Fibroblast of skin of right quadriceps (primary cell): ENCODE results near the gene SEC24D.
A peak's percentile ranks its signal among the peaks of the same experiment; 100 is the strongest.

Experiments
- DNase-seq: peaks from one replicate; pipeline ENCODE4 v3.0.0-alpha.2; 2013

Gene SEC24D

DNA sequence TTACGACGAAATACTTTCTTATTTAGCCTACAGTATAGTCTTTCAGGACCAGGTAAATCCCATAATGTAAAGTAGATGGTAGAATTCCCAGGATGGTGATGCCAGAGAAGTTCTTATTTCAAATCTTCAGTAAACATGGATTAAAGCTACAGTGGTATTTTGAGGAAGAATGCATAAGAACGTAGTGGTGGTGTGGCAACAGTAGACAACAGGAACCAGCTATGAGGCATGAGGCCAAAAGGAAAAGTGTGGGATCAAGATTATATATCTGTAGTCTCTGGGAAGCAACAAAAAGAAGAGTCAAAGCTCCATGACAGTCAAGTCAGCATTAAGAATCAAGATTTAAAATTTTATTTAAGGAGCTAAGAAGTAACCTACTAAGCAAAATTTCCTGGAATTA lies 90.6 kb downstream of the SEC24D start:
- DNase-seq: no peak

DNA sequence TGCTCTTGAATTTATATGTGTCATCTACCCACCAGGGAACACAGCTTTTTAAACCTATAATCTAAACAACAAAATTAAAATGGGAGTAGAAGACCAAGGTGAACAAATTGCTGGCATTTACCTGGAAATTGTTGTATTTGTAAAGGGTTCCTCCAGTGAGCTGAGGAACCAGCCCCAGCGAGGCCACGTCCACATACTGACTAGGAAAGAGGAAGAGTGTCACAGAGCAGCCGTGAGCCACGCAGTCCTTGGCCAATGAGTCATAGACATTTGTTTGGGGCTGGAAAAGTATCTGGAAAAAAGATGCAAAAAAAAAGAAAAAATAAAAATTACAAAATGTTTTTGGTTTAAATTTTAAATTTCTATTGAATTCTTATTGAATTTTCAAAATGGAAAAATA lies 92.1 kb downstream of the SEC24D start:
- DNase-seq: no peak

DNA sequence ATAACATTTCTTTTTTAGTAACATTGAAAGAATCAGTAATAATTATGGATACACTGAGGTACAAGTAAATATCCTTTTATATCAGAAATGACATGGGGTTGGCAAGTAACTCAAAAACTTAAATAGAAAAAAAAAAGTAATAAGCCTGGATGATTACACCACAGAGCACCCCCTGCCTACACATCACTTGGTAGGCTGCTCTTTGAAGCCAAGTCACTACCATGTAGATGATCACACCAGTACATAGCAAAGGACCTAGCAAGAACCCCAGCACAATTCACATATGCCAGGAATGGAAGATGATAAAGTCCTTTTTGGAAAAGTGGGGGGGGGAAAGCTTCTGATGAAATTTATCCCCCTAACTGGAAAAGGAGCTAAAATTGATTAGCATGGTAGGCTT lies 93.9 kb downstream of the SEC24D start:
- DNase-seq: no peak

DNA sequence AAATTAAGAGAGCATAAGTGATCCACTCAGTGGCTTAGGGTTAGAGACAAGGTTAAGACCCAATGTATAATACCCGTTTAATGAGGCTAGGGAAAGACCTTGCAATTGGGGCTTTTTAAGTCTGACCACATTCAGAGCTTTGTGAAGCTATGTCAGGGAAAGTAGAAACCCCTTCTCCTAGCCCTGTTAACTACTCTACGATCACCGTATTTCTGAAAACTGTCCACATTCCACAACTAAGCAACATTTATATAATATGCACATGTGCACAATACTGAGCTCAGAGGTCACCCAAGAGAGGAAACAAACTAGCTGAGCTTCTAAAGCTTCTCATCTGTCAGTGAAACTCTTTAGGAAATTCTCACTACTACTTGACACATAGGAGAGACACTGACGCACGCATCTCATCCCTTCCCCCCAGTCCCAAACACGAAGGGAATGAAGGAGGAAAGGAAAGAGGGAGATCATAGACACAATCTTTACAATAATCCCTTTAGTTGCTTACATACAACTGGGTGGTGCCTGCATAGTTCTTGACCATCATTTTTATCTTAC lies 94.5 kb downstream of the SEC24D start:
- DNase-seq: peak; percentile 50

DNA sequence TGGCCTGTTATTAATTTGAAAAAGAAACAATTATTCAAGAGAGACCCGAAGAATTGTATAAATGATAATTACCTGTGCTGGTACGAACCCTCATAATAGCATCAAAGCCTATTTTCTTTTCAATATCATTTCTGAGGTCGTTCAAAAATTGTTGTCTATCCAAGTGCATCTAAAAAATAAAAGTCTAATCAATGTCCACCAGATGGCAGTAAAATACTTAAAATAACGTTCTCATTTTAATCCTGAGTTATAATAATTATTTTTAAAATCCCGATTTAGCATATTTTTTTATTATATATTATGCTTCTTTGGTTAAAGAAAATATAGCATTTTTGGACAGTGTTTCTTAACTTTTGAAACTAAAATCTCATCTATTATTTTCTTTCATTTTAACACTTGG lies 95.1 kb downstream of the SEC24D start:
- DNase-seq: no peak

DNA sequence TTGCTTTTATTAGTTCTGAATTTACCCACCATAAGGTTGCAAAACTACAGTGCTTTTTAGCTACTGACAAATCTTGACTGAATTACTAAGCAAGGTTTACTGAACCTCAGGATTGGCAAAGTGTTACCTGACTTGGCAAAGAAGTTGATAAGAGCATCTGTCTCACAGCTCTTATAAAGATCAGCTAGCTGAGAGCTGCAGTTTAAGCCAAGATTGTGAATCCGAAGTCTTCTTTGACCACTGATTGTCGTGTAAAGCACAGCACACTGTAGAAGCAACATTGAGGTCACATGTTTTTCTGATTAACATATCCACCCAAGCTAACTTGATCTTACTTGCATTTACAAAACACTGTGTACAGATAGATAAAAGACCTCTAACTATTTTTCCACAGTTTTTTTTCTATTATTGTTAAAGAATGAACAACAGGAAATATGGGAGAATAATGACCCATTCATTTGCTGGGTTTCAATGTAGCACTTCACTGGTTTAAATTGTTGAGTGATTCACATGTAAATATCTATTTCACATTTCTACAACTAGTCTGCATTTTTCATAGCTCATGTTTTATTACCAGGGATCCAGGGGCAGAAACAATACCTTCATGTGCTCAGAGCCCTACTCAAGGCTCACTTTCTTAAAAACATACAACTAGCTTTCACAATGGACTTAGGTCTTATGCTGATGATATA lies 96.8 kb downstream of the SEC24D start:
- no peak for DNase-seq

DNA sequence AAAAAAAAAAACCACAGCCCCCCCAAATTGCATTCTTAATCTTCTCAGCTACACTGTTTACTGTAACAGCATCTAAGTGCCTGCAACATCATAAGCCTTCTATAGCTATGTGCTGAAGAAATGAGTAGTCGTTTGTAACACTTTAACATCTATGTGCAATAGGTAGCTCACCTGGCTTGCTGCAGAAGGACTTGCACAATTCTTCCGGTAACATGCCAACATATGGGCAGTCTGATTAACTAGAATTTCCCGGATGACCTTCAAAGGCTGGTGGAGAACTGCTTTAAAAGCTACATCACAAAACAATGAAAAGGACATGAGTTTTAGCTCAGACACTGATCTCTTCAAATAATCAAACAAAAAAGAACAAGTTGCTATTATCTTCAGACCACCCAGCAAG lies 97.8 kb downstream of the SEC24D start:
- DNase-seq: no peak

DNA sequence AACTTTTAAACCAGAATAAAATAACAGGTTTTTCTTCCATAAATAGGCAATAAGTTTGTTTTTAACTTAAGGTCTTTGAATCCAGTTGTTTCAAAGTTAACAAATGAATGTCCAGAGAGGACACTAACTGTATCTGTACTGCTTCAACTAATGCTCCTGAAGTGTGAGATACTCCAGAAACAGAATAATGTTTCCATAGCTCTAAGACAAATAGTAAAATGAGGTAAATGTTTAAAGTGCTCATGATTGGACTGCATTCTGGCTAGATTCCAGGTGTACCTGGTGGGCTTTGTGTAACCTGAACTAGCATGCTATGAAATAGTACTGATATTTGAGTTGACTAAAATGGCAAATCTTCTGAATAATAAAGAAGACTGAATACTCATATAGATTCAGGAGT lies 99.0 kb downstream of the SEC24D start:
- DNase-seq: no peak

DNA sequence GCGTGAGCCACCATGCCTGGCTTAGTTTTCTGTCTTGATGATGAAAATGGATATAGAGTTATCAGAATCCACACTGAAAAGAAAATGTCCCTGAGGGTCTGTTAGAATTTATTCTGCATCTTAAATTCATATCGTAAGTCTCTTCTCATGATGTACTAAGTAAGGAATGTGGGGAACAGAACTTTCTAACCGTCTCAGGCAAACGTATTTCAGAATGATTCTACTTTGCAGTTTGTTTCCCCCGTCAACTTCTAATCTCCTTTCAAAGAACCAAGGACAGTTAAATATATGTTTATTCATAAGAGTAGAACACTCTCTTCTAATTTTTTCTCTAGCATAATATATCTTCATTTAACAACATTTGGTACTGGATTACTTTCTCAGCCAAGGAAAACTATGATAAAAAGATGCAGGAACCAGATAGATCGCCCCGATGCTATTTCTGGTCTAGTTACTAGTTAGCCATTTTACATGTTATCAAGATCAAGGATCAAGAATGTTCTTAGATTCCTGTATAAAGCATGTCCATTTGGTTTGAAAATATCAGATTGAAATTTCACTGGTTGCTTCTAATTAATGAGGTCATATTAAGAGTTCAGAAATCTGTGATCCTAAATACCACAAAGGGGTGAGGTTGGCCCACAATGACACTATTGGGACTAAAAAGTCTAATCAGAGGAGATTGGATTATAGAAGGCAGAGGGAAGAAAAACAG lies 101.3 kb downstream of the SEC24D start:
- DNase-seq: no peak

DNA sequence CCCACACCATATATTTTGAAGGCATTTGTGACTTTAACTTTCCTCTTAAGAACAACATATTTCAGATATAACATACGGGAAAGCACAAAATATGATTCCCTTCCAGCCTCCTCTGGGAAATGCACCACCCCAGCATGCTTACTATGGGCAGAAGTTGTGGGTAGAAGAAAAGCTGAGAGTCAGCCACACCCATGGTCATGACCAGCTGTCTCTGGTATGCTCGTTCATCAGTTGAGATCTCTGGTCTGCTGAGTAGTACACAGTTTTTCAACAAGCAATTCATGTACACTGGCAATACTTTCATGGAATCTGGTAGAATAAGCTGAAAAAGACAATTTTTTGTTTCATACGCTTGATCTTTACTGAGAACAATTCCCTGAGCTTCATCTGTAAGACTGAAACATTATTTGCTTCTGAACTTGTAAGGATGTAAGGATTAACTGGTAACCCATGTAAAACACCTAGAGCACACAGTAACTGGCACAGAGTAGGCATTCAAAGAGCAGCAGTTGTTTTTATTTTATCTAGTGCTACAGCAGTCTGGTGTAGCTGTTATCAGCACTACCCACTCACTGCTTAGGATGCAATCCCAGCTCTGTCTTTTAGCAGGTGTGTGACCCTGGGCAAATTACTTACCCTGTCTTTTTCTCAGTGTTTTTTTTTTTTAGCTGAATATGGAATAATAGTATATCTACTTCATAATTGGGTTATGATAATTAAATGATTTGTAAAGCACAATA lies 103.2 kb downstream of the SEC24D start:
- peak; percentile 44 for DNase-seq

DNA sequence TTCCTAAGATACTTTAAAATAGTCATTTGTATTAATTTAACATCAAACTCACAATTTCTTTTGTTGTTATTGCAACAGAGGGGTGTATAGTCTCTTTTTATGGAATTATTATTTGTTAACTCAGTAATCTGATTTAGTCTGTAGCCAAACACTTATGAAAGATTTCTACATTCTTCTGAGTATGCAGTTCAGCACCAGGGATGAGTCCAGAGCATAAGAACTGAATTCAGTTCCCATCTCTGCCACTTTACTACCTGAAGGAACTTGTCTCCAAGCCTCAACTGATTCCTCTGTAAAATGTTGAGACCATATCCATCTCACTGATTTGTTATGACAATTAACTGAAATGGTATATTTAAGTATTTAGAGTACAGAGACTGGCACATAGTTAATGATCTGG lies 105.2 kb downstream of the SEC24D start:
- no peak for DNase-seq

DNA sequence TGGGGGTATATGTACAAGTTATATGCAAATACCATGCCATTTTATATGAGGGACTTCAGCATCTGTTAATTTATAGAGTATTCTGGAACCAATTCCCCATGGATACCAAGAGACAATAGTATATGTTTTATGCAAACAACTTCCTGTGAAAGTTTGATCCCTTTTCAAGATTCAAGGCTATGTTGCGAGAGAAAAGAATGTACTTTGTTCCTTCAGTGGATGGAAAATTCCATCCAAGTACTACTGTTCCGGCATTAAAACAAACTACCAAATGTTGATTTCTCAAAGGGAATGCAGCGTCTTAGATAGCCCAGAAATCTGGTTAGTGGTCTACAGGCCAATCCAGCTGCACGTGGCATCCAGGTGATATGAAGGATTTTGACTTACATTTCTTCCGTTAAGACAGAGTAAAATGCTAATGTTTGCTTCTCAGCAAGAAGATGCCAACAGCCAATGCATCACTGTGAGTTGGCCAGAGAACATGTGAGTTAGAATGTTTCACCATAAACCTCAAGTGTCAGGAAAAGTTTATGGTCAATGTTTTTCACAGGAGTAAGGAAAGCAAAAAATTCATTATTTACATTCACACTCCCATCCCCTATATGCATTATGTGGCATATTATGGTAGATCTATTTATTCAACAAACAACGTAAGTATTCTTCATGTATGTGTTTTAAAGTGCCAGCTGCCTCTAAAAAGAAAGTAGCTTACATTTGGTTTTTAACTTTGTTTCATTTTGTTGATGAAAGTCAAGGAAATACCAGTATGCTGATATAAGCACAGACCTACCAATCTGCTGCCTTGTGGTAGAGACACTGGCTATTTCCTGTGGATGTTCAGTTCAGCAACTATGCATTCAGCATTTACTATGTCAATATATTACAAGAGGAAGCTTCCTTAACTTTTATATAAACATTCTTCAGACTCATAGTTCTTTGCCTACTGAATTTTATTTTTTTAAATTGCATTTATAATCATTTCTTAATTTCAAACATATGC lies 106.3 kb downstream of the SEC24D start:
- DNase-seq: peak; percentile 77

DNA sequence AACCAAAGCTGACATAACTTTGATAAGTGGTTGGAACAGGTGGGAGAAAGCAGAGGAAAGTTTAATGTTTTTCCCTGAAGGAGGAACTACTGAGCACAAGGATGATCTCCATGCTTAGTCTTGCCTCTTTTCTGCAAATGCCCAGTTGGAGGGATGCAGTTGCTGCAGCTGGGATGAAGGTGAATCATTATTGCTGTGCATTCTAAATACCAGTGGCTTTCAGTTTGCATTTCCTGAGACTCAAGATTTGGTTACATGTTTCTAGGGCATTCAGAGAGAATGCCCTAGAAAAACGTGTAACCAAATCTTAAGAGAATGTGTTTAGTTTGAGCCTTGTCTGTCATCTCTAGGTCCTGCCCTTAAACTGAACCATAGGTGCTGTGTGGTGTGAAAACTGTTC lies 108.6 kb downstream of the SEC24D start:
- DNase-seq: no peak

DNA sequence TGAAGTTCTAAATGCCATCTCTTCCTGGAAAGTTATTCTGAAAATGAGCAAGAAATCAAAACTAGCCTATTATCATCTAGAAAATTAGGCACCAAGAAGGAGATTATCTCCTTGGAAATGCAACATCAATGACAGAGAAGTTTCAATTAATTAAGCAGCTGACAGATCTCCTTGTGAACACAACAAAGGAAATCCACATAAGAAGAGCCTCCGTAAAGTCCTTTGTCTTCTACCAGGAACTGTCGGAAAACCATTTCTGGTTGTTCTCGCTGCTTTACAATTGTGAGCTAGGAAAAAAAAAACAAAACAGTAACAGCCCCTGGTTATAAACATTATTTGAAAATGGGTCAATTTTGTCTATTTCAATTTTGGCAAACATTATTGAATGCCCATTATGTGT lies 112.6 kb downstream of the SEC24D start:
- DNase-seq: no peak

DNA sequence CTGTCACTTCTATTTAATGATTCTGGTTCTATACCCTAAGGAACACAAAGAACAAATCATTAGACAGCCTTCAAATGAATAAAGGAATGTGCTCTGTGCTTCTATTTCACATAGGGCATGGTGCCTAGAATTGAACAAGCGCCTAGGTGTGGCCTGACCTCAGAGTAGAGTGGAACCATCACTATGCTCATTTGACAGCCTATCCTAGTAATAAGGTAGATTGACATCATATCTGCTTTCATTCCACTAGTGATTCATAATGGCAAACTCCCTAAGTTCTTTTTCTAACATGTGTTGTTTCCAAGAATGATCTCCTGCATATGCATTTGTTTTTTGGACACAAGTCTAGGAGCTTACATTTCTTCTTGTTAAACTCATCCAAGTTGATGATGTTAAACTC lies 114.2 kb downstream of the SEC24D start:
- no peak for DNase-seq

DNA sequence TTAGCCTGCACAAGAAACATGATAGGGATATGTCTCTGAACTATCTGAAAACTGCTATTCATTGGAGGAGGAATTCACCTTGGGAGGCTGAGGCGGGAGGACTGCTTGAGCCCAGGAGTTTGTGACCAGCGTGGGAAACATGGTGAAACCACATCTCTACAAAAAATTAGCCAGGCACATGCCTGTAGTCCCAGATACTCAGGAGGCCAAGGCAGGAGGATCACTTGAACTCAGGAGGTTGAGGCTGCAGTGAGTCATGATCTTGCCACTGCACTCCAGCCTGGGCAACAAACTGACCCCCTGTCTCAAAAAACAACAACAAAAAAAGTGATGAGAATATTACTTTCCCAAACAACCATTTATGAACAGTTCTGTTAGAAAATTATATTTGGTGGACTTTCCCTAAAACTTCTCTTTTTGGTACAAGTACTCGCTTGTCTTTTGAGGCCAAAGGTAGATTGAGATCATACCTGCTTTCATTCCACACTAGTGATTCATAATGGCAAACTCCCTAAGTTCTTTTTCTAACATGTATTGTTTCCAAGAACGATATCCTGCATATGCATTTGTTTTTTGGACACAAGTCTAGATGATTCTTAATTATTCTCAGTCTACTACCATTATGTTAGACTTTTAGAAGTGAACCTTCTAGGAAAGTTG lies 117.3 kb downstream of the SEC24D start:
- no peak for DNase-seq

DNA sequence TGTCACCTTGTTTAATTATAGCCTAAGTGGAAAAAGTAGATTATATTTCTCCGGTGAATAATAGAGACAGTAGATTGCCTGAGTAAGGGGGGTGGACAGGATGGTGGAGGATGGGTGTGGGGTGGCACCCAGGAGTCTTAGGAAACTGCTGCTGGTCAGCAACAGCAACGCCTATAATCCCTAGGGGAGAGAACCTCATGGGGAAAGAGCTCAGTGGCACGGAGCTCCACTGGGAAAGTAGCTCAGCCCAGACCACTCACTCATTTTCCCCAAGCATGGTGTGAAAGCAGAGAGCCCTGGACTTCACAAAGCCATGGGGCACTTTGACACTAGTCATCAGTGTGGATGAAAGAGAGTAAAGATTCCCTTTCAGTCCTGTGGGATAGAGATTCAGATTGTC lies 119.6 kb downstream of the SEC24D start:
- no peak for DNase-seq

DNA sequence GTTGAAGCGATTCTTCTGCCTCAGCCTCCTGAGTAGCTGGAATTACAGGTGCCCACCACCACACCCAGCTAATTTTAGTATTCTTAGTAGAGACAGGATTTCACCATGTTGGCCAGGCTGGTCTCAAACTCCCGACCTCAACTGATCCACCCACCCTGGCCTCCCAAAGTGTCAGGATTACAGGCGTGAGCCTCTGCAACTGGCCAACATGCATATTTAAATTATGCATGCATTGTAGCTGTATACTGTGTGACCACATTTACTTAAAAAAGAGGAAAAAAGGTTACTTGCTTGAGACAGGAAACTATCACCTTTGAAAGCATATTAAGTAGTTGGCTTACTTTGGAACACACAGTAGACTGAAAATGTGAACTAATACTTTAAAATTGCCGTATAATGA lies 121.2 kb downstream of the SEC24D start:
- no peak for DNase-seq

DNA sequence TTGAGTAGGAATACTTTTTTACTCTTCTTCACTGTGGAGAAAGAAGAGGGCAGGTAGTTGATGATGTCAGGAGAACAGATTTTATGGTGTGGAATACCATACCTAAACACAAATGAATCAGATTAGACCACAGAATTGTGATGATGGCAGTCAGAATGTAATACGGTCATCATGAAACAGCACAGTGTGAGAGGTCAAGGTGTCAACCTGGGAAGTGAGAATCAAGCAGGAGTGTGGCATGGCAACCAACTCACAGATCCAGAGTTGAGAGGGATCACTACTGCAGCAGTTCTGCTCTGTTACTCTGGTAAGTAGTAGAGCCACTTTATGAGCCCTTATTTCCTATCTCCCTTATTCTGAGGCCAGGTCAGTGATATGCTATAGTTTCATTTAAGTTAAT lies 123.1 kb downstream of the SEC24D start:
- DNase-seq: peak; percentile 13

DNA sequence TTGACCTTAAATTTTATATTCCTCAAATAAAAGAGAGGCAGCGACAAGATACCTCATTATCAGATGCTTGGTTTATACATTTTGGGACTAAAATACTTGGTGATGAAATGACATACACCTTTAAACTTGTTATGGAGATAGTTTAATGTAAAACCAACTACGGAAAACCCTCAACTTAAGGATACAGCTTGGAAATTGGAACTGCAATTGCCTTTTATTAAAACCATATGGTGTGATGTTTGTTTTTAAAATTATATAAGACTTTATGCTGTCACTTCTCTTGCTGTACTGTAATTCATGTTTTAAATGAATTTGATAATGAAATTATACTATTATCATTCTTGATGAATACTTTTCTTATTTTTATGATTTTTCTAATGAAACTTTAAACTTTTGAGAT lies 124.9 kb downstream of the SEC24D start:
- peak; percentile 24 for DNase-seq

DNA sequence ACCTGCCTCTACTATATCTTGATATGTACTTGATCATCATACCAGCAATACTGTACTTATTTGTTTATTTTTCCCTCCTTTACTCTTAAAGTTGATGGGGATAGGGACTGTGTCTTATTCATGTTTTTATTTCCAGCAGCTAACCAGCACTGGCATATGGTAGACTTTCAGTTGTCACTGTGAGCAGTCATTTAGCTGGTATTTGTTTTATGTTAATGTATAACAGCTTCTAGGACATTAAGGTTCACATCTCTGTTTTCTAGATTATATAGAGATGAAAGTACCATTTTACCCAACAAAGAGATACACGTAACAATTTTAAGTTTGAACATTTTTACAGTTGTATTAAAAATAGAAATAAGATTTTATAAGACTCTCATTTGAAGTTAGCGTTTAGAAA lies 132.8 kb downstream of the SEC24D start:
- DNase-seq: no peak
